HUES48 (cell line): Measurements from ENCODE around the gene STON1.
"Not testable (repeated sequence)": the region's sequence is repeated elsewhere in the genome, so short reads cannot be mapped to it uniquely, and the experiment has no call there.

ENCODE experiments used
- H3K27ac ChIP-seq: one replicate; pipeline ENCODE4 v1.7.0; 2013; ENCODE audit warnings: low read depth, low read length, inconsistent platforms
- H3K27me3 ChIP-seq: 2 replicates; pipeline ENCODE4 v1.6.1; 2013; ENCODE audit warnings: mild to moderate bottlenecking, low read length; ENCODE audit not compliant: control insufficient read depth, insufficient read depth
- H3K36me3 ChIP-seq: 2 replicates; pipeline ENCODE4 v1.6.1; 2013; ENCODE audit warnings: low read length; ENCODE audit not compliant: control insufficient read depth, insufficient read depth
- H3K4me1 ChIP-seq: 2 replicates; pipeline ENCODE4 v1.6.1; 2013; ENCODE audit warnings: mild to moderate bottlenecking, low read length; ENCODE audit not compliant: control insufficient read depth, insufficient read depth
- H3K4me3 ChIP-seq: 2 replicates; pipeline ENCODE4 v1.5.1; 2013; ENCODE audit warnings: mild to moderate bottlenecking, low read depth, low read length
- H3K9ac ChIP-seq: 2 replicates; pipeline ENCODE4 v1.6.1; 2013; ENCODE audit warnings: mild to moderate bottlenecking, low read depth, low read length, moderate library complexity
- H3K9me3 ChIP-seq: 2 replicates; pipeline ENCODE4 v1.6.1; 2013; ENCODE audit warnings: low read length; ENCODE audit not compliant: control insufficient read depth, insufficient read depth

Gene STON1

DNA sequence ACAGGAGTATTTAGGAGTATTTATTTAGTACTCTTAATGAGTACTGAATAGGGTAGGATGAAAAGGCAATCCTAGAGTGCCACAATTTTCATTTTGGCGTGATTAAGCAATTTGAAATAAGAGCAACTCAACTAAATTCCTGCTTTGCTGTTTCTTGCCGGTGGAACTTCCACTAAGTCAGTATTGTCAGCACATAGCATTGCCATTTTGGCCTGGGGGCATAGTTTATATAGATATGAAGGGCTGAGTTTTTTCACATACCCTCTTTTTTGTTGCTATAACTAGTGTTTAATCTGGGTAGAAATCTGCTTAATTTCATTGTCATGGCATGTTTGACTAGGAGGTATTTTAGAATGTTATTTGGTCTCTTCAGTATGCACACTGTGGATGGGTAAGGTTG lies 89.6 kb downstream of the STON1 start:
- Histone ChIP-seq H3K9me3 (peaks cover 5% of the 10 kb centered on the region; the same call in 1 of the 2 replicates), H3K4me3 (no peak overlapping the region), H3K27me3 (no peaks in the 10 kb centered on the region), H3K27ac (no peak overlapping the region), H3K9ac (no peak overlapping the region), H3K4me1 (no peaks in the 10 kb centered on the region), H3K36me3 (no peaks in the 10 kb centered on the region)

- H3K27ac ChIP-seq, result no peak overlapping the region
- H3K9ac ChIP-seq, result no peak overlapping the region
- no peaks in the 10 kb centered on the region for H3K4me1 ChIP-seq
- peaks cover 5% of the 10 kb centered on the region; the same call in 1 of the 2 replicates for H3K9me3 ChIP-seq
- H3K27me3 ChIP-seq, result no peaks in the 10 kb centered on the region
- no peaks in the 10 kb centered on the region for H3K36me3 ChIP-seq
- H3K4me3 ChIP-seq, result no peak overlapping the region
These were observed 90.7 kb downstream of the STON1 start for GRCh38 chr2:48620604-48621003.

DNA sequence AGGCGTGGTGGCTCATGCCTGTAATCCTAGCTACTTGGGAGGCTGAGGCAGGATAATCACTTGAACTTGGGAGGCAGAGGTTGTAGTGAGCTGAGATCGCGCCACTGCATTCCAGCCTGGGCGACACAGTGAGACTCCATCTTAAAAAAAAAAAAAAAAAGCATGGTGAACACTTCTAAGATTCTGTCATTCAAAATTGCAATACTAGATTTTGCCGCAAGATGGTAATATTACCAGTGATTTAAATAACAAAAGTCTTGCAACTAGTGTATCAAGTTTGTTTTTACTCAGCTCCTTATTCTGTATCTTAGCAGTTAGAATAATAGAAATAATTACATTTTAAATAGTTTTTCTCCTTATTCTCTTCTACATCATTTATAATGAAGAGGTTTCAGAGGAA lies 92.7 kb downstream of the STON1 start:
- not testable (repeated sequence) for H3K9ac ChIP-seq, H3K4me3 ChIP-seq, H3K9me3 ChIP-seq, H3K4me1 ChIP-seq, H3K27ac ChIP-seq, H3K36me3 ChIP-seq, H3K27me3 ChIP-seq

GRCh38 chr2:48624696-48625095 lies 94.7 kb downstream of the STON1 start:
- H3K4me3 ChIP-seq, result no peak overlapping the region
- no peaks in the 10 kb centered on the region for H3K4me1 ChIP-seq
- H3K9ac ChIP-seq, result no peak overlapping the region
- H3K27me3 ChIP-seq, result no peaks in the 10 kb centered on the region
- H3K36me3 ChIP-seq, result no peaks in the 10 kb centered on the region
- H3K27ac ChIP-seq, result no peak overlapping the region
- H3K9me3 ChIP-seq, result no peaks in the 10 kb centered on the region

GRCh38 chr2:48626047-48626446 lies 96.1 kb downstream of the STON1 start:
- H3K27me3 ChIP-seq, result no peaks in the 10 kb centered on the region
- H3K4me1 ChIP-seq, result no peaks in the 10 kb centered on the region
- no peak overlapping the region for H3K9ac ChIP-seq
- H3K4me3 ChIP-seq, result no peak overlapping the region
- H3K27ac ChIP-seq, result no peak overlapping the region
- H3K9me3 ChIP-seq, result no peaks in the 10 kb centered on the region
- H3K36me3 ChIP-seq, result no peaks in the 10 kb centered on the region

GRCh38 chr2:48633143-48633542 lies 103.2 kb downstream of the STON1 start:
- Histone ChIP-seq H3K4me3 (no peak overlapping the region), H3K36me3 (no peaks in the 10 kb centered on the region), H3K4me1 (no peaks in the 10 kb centered on the region), H3K27me3 (no peaks in the 10 kb centered on the region), H3K9ac (no peak overlapping the region), H3K9me3 (no peaks in the 10 kb centered on the region), H3K27ac (no peak overlapping the region)

DNA sequence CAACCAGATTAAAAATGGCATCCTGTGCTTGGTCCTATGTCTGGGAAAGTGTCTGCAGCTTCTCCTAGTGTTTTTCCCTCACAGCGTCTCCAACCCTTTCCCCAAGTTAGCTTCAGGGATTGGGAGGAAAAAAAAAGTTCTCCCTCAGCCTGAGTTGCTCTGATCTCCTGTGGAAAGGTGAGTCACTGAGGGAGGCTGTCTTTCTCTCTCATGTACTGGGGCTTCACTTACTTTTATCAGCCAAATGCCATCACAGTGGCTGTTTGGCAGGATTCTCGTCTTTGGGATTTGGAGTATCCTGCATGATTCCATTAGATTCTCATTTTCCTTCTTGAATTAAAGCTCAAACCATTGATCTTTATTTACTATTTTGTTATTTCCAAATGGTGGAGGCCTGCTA lies 105.8 kb downstream of the STON1 start:
- Histone ChIP-seq H3K27me3 (no peaks in the 10 kb centered on the region), H3K9me3 (no peaks in the 10 kb centered on the region), H3K27ac (no peak overlapping the region), H3K4me1 (no peaks in the 10 kb centered on the region), H3K9ac (no peak overlapping the region), H3K4me3 (no peak overlapping the region), H3K36me3 (no peaks in the 10 kb centered on the region)

DNA sequence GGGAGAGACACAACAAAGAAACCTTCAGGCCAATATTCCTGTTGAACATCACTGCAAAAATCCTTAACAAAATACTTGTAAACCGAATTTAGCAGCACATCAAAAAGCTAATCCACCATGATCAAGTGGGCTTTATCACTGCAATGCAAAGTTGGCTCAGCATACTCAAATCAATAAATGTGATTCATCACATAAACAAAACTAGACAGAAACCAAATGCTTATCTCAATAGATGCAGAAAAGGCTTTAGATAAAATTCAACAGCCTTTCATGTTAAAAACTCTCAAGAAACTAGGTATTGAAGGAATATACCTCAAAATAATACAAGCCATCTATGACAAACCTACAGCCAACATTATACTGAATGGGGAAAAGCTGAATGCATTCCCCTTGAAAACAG lies 108.3 kb downstream of the STON1 start:
- no peaks in the 10 kb centered on the region for H3K4me1 ChIP-seq
- no peak overlapping the region for H3K27ac ChIP-seq

More for the DNA sequence above, 108.3 kb downstream of the STON1 start:
- H3K36me3 ChIP-seq, result no peaks in the 10 kb centered on the region
- H3K4me3 ChIP-seq, result no peak overlapping the region
- no peak overlapping the region for H3K9ac ChIP-seq
- H3K9me3 ChIP-seq, result no peaks in the 10 kb centered on the region
- H3K27me3 ChIP-seq, result no peaks in the 10 kb centered on the region
